MM.1S (cell line): Measurements from ENCODE around the gene FOXK2.

ENCODE experiments used
- CTCF ChIP-seq: fragments of 300-600 bp; sonication (generic); IDR thresholded peaks from 2 replicates; pipeline ENCODE4 v1.5.1; 2016; ENCODE audit warnings: antibody characterized with exemption, low read length, mixed read lengths
- EZH2 ChIP-seq: fragments of 300-600 bp; sonication (generic); optimal IDR thresholded peaks from 2 replicates; pipeline ENCODE3; 2017; ENCODE audit warnings: low read depth, mild to moderate bottlenecking, antibody characterized with exemption, low read length, mixed read lengths
- EZH2phosphoT487 ChIP-seq: fragments of 300-600 bp; sonication (generic); IDR thresholded peaks from 2 replicates; pipeline ENCODE4 v1.6.1; 2018; ENCODE audit warnings: antibody characterized with exemption, low read length

- TF ChIP-seq CTCF (no peak), EZH2 (no peak), EZH2phosphoT487 (no peak)
These were observed 14.2 kb upstream of the FOXK2 start for GRCh38 chr17:82505296-82505695.
